Amniotic stem cell (primary cell): ENCODE data around the gene LIAS.
"Not testable (repeated sequence)": the region's sequence is repeated elsewhere in the genome, so short reads cannot be mapped to it uniquely, and the experiment has no call there.

ENCODE experiments used
- DNase-seq: peaks from one replicate; lab custom pipeline; 2025; lab: John Stamatoyannopoulos, UW

The LIAS gene

GRCh38 chr4:39497909-39498726 is 39.3 kb downstream of the LIAS start:
- DNase-seq = no peak

DNA sequence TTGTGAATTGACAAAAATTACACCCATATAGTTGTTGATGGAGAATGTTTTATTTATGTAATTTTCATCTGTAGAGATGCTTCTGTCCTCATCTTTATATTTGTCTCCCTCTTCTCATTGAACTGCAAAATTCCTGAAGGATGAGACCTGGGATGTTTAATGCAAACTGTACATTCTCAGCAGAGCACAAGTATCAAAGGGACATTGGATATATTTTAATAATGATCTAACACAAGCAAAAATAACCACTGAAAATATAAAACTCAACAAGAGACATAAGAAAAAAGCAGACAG is 39.8 kb downstream of the LIAS start:
- DNase-seq = no peak

DNA sequence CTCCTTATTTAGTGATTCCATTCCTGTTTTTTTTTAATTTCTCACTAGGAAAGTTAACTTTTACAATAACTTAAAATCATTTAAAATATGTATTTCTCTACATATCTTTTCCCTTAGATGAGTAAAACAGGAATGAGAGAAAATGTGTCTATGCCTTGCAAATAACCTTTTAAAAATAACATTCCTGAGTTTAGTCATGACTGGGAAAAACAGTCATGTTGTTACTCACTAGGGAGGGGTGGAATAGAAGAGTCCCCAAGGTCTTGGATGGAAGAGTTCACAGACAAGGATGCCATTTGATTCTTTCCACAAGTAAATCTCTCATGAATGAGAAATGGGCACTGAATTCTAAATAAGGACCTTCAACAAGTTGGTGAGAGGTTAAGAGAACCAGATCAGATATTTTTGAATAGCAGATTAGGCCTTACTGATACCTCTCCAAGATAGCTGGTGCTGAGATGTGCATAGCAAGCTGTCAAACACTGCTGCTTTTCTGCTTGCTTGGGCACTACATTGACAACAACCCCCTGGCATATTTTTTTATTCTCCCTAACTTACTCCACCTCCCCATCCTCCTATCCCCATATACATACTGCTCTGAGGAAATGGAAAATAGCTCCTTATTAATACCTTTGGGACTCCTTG is 43.3 kb downstream of the LIAS start:
- DNase-seq = peak; percentile 70

DNA sequence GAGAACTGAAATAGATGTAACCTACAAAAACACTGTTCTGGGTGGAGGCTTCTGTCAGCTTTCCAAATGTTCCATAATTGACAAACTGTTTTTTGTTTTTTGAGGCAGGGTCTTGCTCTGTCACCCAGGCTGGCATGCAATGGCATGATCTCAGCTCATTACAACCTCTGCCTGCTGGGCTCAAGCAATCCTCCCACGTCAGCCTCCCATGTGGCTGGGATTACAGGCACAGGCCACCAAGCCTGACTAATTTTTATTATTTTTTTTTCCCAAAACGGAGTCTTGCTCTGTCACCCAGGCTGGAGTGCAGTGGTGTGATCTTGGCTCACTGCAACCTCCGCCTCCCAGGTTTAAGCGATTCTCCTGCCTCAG is 43.8 kb downstream of the LIAS start:
- DNase-seq = not testable (repeated sequence)

DNA sequence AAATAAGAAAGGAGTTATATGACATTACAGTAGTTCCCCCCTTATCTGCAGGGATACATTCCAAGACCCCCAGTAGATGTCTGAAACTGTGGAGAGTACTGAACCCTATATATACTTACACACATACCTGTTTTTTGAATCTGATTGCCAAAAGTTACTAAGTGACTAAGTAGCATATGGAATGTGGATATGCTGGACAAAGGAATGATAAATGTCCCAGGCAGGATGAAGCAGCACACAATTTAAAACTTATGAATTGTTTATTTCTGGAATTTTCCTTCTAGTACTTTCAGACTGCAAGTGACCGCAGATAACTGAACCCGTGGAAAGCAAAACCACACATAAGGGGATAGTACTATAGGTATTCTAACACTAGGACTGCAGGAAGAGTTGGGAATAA is 45.7 kb downstream of the LIAS start:
- no peak for DNase-seq

- DNase-seq = no peak
Observed at GRCh38 chr4:39505581-39505980, 46.7 kb downstream of the LIAS start.

DNA sequence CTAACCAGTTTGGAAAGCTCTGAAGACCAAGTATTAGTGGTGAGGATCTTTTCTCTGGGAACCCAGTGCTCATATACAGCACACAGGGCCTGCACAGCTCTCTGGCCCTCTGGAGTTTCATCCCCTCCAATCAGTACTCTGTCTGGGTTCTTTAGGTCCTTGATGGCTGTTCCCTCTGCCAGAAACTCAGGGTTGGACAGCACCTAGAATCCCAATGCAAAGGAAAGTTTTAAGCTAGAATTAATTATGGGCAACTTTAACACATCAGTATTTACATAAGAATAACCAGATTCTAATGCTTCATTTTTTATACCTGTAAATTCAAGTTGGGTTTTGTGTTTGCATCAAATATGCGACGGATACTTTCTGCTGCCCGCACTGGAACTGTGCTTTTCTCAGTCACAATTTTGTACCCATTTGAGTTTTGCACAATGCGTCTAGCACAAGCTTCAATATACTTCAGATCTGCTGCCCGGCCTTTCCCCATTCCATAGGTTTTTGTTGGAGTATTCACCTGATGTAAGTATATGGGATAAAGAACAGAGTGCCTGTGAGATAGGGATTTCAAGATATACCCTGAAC is 51.6 kb downstream of the LIAS start:
- no peak for DNase-seq

DNA sequence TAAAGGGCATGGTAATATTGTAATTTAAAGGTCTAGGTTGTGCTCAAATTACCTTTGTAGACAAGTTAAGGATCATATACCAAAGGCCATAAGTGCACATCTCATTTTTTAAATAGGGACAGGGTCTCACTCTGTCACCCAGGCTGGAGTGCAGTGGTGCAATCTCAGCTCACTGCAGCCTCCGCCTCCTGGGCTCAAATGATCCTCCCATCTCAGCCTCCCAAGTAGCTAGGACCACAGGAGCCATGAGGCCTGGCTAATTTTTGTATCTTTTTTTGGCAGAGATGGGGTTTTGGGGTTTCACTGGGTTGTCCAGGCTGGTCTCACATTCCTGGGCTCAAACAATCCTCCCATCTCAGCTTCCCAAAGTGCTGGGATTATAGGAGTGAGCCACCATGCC is 55.4 kb downstream of the LIAS start:
- DNase-seq = not testable (repeated sequence)

DNA sequence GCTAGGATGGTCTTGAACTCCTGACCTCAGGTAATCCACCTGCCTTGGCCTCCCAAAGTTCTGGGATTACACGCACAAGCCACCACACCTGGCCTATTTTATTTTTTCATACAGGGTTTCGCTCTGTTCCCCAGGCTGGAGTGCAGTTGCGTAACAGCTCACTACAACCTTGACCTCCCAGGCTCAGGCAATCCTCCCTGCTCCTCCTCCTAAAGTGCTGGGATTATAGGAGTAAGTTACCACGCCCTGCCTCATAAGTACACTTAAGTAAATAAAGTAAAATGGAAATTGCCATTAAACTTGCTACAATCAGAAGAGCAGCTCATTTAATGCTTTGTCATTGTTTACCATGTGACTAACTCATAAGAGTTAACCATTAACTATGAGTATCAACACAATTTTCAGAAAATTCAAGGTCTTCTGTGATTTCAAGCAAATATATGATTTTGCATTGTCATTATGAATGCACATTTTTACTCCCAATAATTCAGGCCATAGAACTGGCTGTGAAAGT is 56.1 kb downstream of the LIAS start:
- DNase-seq = no peak

DNA sequence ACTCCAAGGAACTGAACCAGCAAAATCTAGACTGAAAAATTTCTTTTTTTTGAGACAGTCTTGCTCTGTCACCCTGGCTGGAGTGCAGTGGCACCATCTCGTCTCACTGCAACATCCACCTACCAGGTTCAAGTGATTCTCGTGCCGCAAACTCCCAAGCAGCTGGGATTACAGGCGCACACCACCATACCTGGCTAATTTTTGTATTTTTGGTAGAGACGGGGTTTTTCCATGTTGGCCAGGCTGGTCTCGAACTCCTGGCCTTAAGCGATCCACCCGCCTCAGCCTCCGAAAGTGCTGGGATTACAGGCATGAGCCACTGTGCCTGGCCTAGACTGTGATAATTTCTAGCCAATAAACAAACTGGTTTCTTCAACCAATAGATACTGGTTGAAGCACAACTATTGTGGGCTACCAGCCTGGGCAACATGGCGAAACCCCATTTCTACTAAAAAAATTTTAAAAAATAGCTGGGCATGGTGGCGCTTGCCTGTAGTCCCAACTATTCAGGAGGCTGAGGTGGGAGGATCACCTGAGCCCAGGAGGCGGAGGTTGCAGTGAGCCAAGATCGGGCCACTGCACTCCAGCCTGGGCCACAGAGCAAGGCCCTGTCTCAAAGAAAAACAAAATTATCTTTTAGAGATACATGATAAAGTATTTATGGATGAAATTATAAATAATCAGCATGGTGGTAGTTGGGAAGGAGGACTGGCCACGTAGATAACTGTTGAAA is 57.0 kb downstream of the LIAS start:
- DNase-seq = not testable (repeated sequence)

DNA sequence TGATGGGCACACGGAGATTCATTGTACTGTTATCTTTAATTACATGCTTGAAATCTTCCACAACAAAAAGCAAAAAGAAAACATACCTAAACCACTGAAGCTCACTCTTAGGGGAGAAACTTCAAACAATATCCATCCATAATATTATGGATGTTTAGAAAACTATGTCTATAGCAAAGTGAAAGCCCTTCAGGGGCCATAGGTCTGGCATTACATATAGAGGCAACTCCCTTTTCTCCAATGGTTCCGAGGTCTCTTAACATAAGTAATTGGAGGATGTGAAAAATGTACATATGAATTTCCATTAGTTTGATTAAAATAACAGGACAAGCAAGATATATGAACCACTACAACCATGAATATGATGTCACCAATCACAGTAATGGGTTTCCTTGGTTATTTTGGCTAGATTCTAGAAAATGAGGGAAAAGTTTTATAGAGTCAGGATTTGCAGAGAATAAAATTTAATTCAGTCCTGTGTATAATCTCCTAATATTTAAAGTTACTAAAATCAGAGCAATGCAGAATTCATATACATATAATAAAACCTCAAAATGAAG is 57.6 kb downstream of the LIAS start:
- no peak for DNase-seq

- DNase-seq = no peak
Observed at GRCh38 chr4:39518484-39518883, 59.6 kb downstream of the LIAS start.

DNA sequence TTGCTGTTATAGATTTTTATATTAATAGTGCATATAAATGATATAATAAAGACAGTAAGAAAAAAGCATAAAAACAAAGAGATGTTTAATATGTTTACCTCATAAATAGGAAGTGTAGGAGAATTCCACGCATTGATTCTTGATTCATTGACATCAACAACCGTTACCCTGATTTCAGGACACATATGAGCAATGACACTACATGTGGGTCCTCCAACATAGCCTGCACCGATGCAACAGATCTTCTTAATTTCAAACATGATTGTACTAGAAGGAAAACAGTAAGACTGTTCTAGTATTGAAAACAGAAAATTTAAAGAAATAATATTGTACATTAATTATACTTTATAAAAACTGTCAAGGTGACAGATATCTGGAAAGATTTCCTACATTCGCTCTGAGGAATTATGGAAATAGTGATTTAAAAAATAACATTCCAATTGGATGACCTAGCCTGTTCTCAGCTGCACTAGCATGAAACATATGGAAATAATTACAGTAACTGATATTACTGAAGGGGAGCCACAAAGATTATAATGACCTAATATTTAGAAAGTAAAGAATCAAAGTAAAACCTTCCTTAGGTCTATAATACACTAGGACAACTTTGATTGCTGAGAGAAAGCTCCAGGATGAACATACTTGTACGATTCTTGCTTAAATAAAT is 62.5 kb downstream of the LIAS start:
- DNase-seq = peak; percentile 55

DNA sequence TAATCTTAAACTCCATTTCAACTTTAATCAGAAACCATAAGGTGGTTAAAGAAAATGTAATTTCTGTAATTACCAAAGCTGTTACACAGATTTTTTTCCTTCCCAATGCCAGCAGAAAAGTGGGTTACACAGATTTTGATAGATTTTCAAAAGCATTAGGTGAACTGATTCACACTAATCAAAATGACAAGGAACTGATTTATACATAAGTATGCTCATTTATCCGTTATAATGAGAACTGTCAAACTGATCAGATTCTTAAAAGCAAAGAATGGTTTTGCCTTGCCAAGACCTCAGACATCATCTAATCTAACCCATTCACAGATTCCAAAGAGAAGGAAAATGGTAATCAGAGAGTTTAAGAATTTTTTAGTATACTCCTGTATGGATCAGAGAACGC is 63.2 kb downstream of the LIAS start:
- DNase-seq = no peak

DNA sequence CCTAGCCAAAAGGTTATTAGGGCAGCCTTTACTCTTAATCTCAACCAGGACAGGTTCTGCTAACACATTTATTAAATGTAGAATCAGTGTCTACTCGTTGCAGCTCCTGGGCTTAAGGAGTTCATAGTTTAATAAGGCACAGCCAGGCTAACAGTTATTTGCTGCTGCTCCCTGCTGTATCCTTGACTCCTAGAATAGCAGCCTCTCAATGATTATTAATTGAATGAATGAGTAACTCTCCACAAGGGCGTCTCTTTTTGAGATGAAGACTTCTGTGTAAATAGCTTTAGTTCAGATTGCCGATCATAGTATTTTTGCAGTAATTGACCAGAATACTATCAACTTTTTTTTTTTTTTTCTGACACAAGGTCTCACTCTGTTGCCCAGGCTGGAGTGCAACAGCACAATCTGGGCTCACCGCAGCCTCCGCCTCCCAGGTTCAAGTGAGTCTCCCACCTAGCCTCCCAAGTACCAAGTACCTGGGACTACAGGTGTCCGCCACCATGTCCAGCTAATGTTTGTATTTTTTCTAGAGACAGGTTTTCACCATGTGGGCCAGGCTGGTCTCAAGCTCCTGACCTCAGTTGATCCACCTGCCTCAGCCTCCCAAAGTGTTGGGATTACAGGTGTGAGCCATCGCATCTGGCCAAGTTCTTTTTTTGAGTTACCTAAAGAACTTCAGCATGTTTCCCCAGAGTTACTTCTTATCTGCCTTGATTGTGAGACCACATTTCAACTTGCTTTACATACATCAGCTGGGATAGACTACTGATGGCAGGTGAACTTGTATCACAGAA is 65.5 kb downstream of the LIAS start:
- no peak for DNase-seq

- no peak for DNase-seq
Observed at GRCh38 chr4:39525822-39526690, 67.2 kb downstream of the LIAS start.

GRCh38 chr4:39526765-39527295 is 68.0 kb downstream of the LIAS start:
- no peak for DNase-seq

- peak; percentile 94 for DNase-seq
Observed at GRCh38 chr4:39527296-39528060, 68.6 kb downstream of the LIAS start, which contains the start of gene UGDH. Gene UGDH, minus strand, starts transcription at chr4:39527439. Its CDS starts 5,927 bp downstream, at chr4:39521512.

DNA sequence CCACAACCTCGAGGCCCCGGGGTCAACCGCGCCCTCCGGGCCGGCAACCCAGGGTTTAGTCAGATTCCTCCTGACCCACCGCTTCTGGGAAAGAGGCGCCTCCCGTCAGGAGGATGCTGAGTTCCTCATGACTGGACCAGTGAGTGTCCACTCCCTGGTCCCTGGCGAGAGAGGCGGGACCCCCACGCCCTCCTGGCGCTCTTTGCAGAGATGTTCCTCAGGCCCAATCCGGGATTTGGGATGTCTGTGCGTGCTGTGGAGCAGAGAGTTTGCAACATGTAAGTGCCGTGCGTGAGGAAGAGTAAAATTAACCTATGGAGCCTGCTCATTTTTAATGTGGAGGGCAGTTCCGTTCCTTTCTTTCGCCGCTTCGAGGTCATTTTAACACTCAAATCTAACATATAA is 69.2 kb downstream of the LIAS start:
- peak; percentile 77 for DNase-seq
